NCI-H460 (cell line): Measurements from ENCODE around the gene FES. TPM values are rescaled to one million over a fixed set of nuclear protein-coding genes. Genes with fewer than 3 reads are reported as not detected.
A peak's percentile ranks its signal among the peaks of the same experiment; 100 is the strongest.
"Not testable (repeated sequence)": the region's sequence is repeated elsewhere in the genome, so short reads cannot be mapped to it uniquely, and the experiment has no call there.

Source experiments
- DNase-seq: peaks from one replicate; pipeline ENCODE4 v3.0.0-alpha.2; 2016; ENCODE audit warnings: low read depth; ENCODE audit errors: extremely low read depth
- total RNA-seq: library from RNA; depleted of rRNA; stranded (reverse); fragments of >200 nt; shearing (Covaris generic); gene quantifications from 2 replicates; pipeline ENCODE4 v1.2.3, GENCODE V29; 2014

The FES gene
- total RNA-seq, 1 experiment from 2014 or later = 0.59 TPM

- DNase-seq = peak; percentile 97
Measured at GRCh38 chr15:90860942-90861675, 23.2 kb upstream of the FES start.

GRCh38 chr15:90862487-90862886 is 21.8 kb upstream of the FES start:
- DNase-seq = no peak

DNA sequence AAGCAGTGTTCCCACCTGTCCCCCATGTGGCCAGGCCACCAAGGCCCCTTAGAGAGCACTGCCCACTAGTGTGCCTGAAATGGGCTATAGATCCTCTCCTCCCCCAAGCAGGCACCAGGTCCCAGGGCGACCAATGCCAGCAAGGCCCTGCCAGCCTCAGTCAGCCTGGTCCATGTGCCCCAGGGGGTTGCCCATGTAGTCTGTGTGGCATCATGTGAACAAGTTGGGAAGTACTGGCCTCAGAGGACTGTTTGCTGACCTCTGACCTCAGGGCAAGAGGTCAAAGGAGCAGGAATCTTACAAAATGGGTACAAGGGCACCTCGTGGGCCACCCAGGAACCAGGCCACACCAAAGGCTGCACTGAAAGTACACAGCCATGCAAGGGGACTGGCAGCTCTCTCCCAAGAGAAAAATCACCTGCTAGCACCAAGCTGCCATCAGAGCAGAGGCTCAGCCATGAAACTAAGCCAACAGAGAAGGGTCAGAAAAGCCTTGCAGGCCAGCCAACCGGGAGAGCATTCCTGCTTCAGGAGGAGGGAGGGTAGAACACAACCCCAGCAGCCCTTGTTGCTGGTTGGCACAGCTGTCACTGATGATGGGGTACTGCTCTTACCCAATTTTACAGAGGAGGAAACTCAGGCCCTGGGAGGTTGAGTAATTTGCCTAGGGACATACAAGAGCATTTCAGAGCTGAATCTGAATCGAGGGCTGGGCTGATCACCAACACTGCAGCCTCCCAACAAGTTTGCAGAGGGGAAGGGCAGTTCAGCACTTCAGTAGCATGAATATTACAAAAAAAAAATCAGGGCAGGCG is 21.1 kb upstream of the FES start:
- DNase-seq = peak; percentile 40

DNA sequence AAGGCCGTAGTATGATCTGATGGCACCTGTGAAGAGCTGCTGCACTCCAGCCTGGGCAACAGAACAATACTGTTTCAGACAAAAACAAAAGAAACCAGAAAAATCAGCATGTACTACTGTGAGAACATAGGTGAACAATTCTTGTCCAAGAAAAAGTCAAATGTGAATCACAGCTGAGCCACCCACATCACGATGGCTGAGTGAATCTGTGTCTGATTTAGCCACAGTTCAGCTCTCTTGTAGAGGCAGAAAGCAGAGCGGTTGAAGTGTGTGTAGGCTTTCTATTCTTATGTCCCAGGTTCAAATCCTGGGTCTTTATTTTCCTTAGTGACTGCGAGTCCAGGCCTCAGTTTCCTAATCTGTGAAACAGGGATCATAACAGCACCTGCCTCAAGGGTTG is 20.3 kb upstream of the FES start:
- no peak for DNase-seq

DNA sequence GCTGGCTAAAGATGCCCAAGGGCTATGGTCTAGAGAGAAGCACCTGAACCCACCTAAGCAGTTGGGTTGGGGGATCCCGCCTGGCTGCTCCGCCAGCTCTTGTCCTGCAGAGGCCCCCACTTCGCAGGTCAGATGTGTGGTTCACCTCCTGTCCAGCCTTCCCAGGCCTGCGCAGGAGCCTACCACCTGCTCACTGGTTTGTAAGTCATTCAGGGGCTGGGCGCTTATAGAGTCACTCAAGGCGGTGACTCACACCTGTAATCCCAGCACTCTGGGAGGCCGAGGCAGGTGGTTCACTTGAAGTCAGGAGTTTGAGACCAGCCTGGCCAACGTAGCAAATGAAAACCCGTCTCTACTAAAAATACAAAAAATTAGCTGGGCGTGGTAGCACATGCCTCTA is 19.8 kb upstream of the FES start:
- DNase-seq = no peak

- DNase-seq = no peak
Measured at GRCh38 chr15:90865702-90866101, 18.6 kb upstream of the FES start.

DNA sequence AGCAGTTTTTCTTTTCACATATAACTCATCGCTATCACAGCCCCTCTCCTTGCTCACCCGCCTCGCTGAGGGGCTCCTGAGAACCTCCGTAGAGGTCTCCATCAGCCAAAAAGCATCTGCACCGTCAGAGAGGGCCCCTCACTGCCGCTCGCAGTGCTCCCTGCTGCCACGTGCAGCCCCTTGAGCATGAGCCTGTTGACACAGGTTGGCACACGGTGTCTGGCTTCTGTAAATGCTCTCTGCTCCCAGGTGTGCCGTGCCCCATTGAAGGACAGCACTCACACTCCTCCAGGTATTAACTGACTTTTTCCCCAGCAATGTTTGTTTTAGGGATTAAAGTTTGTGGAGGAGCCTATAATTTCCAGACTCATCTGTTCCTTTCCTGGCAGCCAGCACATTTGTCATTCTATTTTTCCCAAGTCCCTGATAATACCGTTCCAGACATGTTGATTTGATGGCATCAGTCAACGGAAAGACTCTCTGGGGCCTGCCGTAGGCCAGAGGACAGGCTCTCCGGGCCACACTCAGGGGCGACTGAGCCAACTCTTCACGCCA is 18.1 kb upstream of the FES start:
- no peak for DNase-seq

DNA sequence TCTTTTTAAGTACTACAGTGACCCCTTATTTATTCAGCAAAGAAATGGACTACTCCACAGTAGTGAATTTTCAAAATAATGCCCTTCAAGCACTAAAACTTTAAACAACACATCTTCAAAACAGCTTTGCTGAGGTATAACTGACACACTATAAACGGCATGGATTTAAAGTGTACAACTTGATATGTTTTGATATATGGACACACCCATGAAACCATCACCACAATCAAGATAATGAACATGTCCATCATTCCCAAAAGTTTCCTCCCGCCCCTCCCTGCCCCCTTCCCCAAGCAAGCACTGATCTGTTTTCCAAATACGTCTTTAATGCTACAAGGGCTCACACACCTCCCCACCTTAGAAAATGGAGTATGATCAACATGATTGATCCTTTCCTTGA is 17.5 kb upstream of the FES start:
- DNase-seq = no peak

- DNase-seq = no peak
Measured at GRCh38 chr15:90868261-90868689, 16.0 kb upstream of the FES start, which contains the start of gene FURIN. TSS of gene FURIN (plus strand) at chr15:90868588. CDS start at chr15:90875741, 7,153 bp downstream.

DNA sequence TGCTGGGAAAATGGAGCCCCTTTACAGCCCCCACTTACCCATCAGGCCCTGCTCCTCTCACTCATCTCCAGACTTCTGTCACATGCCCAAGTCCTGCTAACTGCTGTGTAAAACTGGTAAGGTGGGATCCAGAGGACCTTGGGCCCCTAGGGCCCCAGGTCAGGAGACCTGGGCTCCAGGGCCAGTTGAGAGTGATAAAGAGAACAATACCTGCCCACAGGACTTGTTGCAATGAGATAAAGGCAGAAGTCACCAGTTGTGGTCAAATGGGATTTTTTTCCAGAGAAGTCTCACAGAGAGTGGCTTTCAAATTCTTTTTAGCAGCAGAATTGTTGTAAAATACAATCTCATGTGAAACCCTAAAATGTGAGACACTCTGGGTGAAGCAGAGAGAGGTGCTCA is 15.2 kb upstream of the FES start:
- no peak for DNase-seq

- DNase-seq = peak; percentile 89
Measured at GRCh38 chr15:90869601-90870353, 14.5 kb upstream of the FES start.

- no peak for DNase-seq
Measured at GRCh38 chr15:90870354-90871138, 13.8 kb upstream of the FES start.

- no peak for DNase-seq
Measured at GRCh38 chr15:90871139-90871715, 13.1 kb upstream of the FES start.

GRCh38 chr15:90871716-90872485 is 12.4 kb upstream of the FES start:
- DNase-seq = no peak

- DNase-seq = no peak
Measured at GRCh38 chr15:90872486-90873184, 11.7 kb upstream of the FES start.

GRCh38 chr15:90873488-90873997 is 10.8 kb upstream of the FES start:
- DNase-seq = no peak

GRCh38 chr15:90873998-90874605 is 10.2 kb upstream of the FES start:
- no peak for DNase-seq

DNA sequence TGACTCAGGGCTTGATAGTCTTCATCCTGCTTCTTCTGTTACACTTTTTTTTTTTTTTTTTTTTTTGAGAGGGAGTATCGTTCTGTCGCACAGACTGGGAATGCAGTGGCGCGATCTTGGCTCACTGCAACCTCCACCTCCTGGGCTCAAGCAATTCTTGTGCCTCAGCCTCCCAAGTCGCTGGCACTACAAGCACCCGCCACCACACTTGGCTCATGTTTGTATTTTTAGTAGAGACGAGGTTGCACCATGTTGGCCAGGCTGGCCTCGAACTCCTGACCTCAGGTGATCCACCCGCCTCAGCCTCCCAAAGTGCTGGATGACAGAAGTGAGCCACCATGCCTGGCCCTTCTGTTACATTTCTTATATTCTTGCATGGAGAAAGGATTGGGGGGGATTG is 9.3 kb upstream of the FES start:
- DNase-seq = not testable (repeated sequence)
